Prostate gland (tissue), 2 donors: ENCODE results near the gene RDM1.

ENCODE experiments used
- CTCF ChIP-seq, 4 experiments: fragments of 200-600 bp in 2 of 4; fragments of 450-650 bp in 2 of 4; sonication (generic) in 2 of 4; IDR thresholded peaks; 1 replicate in 3 of 4; 2 replicates in 1 of 4; pipeline ENCODE4 v1.5.1; 2016 to 2019; ENCODE audit warnings: antibody characterized with exemption in 4 of 4, mild to moderate bottlenecking in 2 of 4, moderate library complexity in 2 of 4
- POLR2A ChIP-seq: fragments of 450-650 bp; IDR thresholded peaks from one replicate; pipeline ENCODE4 v1.6.1; 2016; ENCODE audit warnings: antibody characterized with exemption, mild to moderate bottlenecking
- POLR2AphosphoS5 ChIP-seq: sonication (generic); formaldehyde crosslinking; IDR thresholded peaks from one replicate; pipeline ENCODE4 v1.6.1; 2017; ENCODE audit warnings: antibody characterized with exemption

GRCh38 chr17:35934760-35935159 is 4.2 kb upstream of the RDM1 start:
- no peak for TF ChIP-seq CTCF (IDR thresholded peaks at IDR 0.05)
- no peak for TF ChIP-seq POLR2A
- TF ChIP-seq POLR2AphosphoS5: no peak
